Endothelial cell of umbilical vein (primary cell): Measurements from ENCODE around the gene RBMS1. TPM values are rescaled to one million over a fixed set of nuclear protein-coding genes. Genes with fewer than 3 reads are reported as not detected.

Experiments used
- BruUV-seq: library from RNA; stranded (reverse); fragments of 400-500 nt; replicated peaks from 2 replicates; lab custom pipeline; 2021; lab: Mats Ljungman, UMichigan
- CTCF ChIA-PET: fragments of 300-600, 350-600 bp; sonication (Branson Sonifier 250); formaldehyde crosslinking; loops from one replicate; lab custom pipeline; 2021; ENCODE audit warnings: antibody characterized with exemption, inconsistent platforms; lab: Charles Lee
- POLR2A ChIA-PET: fragments of 300-600, 350-600 bp; sonication (Branson Sonifier 250); formaldehyde crosslinking; loops from one replicate; lab custom pipeline; 2021; ENCODE audit warnings: antibody characterized with exemption, inconsistent platforms; lab: Charles Lee
- DNase-seq: peaks from one replicate; pipeline ENCODE4 v3.0.0-alpha.2; 2011; ENCODE audit warnings: low read depth, low spot score
- FAIRE-seq: peaks from 2 replicates; lab custom pipeline; 2011; peaks lifted over from hg19 to GRCh38; lab: Jason Lieb, UNC
- H2AFZ ChIP-seq: 2 replicates; pipeline ENCODE4 v1.6.0; 2012; ENCODE audit warnings: low read depth, low read length, control low read depth, inconsistent platforms
- H3K27ac ChIP-seq: 2 replicates; pipeline ENCODE4 v1.5.1; 2011; ENCODE audit warnings: low read depth, mild to moderate bottlenecking, control low read depth, low read length, moderate library complexity; ENCODE audit not compliant: insufficient read depth
- H3K27me3 ChIP-seq, 2 experiments: 2 replicates each; pipeline versions ENCODE4 v1.6.0 to v1.6.1; 2011; ENCODE audit warnings: low read length in 2 of 2, mixed read lengths in 1 of 2; ENCODE audit not compliant: control insufficient read depth in 2 of 2, insufficient read depth in 2 of 2
- H3K36me3 ChIP-seq, 2 experiments: 2 replicates in 1 of 2; 3 replicates in 1 of 2; pipeline ENCODE4 v1.5.1; 2011; ENCODE audit warnings: low read length in 2 of 2, mild to moderate bottlenecking in 1 of 2, moderate library complexity in 1 of 2; ENCODE audit not compliant: control insufficient read depth in 2 of 2, insufficient read depth in 2 of 2; ENCODE audit errors: extremely low read depth in 1 of 2
- H3K4me1 ChIP-seq: 3 replicates; pipeline ENCODE4 v1.5.1; 2011; ENCODE audit warnings: mild to moderate bottlenecking, low read length; ENCODE audit not compliant: control insufficient read depth, insufficient read depth; ENCODE audit errors: extremely low read depth
- H3K4me2 ChIP-seq: 2 replicates; pipeline ENCODE4 v1.6.1; 2011; ENCODE audit warnings: low read length, control low read depth, mixed read lengths; ENCODE audit not compliant: insufficient read depth
- H3K4me3 ChIP-seq, 3 experiments: fragments of 200-600 bp in 1 of 3; sonication (generic), shearing (Covaris generic) in 1 of 3; replicated peaks in 1 of 3; 2 replicates each; pipeline ENCODE4 v1.5.1; 2011 to 2016; ENCODE audit warnings: control low read depth in 3 of 3, low read length in 3 of 3, mild to moderate bottlenecking in 2 of 3, inconsistent platforms in 1 of 3, low read depth in 1 of 3, moderate library complexity in 1 of 3; ENCODE audit not compliant: insufficient read depth in 1 of 3
- H3K79me2 ChIP-seq: 2 replicates; pipeline ENCODE4 v1.6.0; 2012; ENCODE audit warnings: low read length, inconsistent platforms; ENCODE audit not compliant: control insufficient read depth, insufficient read depth
- H3K9ac ChIP-seq: replicated peaks from 2 replicates; pipeline ENCODE3; 2011; ENCODE audit warnings: low read length, control low read depth; ENCODE audit not compliant: insufficient read depth; ENCODE audit errors: extremely low read depth
- H3K9me1 ChIP-seq: replicated peaks from 3 replicates; pipeline ENCODE4 v1.6.0; 2011; ENCODE audit warnings: mild to moderate bottlenecking, low read length; ENCODE audit not compliant: control insufficient read depth, insufficient read depth; ENCODE audit errors: extremely low read depth
- H3K9me3 ChIP-seq: replicated peaks from 2 replicates; pipeline ENCODE4 v1.5.1; 2012; ENCODE audit warnings: low read length, inconsistent platforms; ENCODE audit not compliant: control insufficient read depth, insufficient read depth
- H4K20me1 ChIP-seq: replicated peaks from 2 replicates; pipeline ENCODE3; 2011; ENCODE audit warnings: mild to moderate bottlenecking, low read length; ENCODE audit not compliant: control insufficient read depth, insufficient read depth; ENCODE audit errors: extremely low read depth
- EZH2 ChIP-seq: IDR thresholded peaks from 2 replicates; pipeline ENCODE4 v1.6.1; 2012; ENCODE audit warnings: borderline replicate concordance, low read depth, mild to moderate bottlenecking, moderate library complexity, low read length, inconsistent platforms; ENCODE audit not compliant: severe bottlenecking
- FOS ChIP-seq: IDR thresholded peaks from 2 replicates; pipeline ENCODE4 v1.6.1; 2011; ENCODE audit warnings: mild to moderate bottlenecking, low read length, moderate library complexity, borderline replicate concordance; ENCODE audit not compliant: insufficient read depth
- GATA2 ChIP-seq: IDR thresholded peaks from 2 replicates; pipeline ENCODE4 v1.7.0; 2011; ENCODE audit warnings: low read depth, mild to moderate bottlenecking, moderate library complexity, mixed read lengths, low read length; ENCODE audit not compliant: insufficient read length, insufficient read depth
- JUN ChIP-seq: IDR thresholded peaks from 2 replicates; pipeline ENCODE4 v1.6.1; 2011; ENCODE audit warnings: borderline replicate concordance, low read depth; ENCODE audit not compliant: insufficient read length, insufficient read depth
- MYC ChIP-seq: IDR thresholded peaks from one replicate; pipeline ENCODE4 v1.6.1; 2011; ENCODE audit warnings: mild to moderate bottlenecking, low read depth, low read length
- POLR2A ChIP-seq: IDR thresholded peaks from 2 replicates; pipeline ENCODE4 v1.6.1; 2012; ENCODE audit warnings: low read depth, mild to moderate bottlenecking, control low read depth, low read length
- POLR2AphosphoS5 ChIP-seq: IDR thresholded peaks from 2 replicates; pipeline ENCODE4 v1.6.1; 2012; ENCODE audit warnings: low read depth, mild to moderate bottlenecking, control low read depth, low read length, moderate library complexity; ENCODE audit not compliant: insufficient read depth
- dilution Hi-C: fragments of 300-500 bp; cut with MboI; formaldehyde crosslinking; loops from one replicate; pipeline ENCODE4 v1.15.0; 2019; ENCODE audit warnings: low sequenced_read_pairs; ENCODE audit not compliant: extremely low pct_ligation_motif_present
- intact Hi-C: fragments of 100-400 bp; cut with micrococcal nuclease; formaldehyde crosslinking; loops from one replicate; pipeline ENCODE4 v1.10.0; 2022
- polyA plus RNA-seq, 4 experiments: library from polyadenylated mRNA; depleted of rRNA in 3 of 4; stranded (reverse) in 3 of 4; unstranded in 1 of 4; fragments of >200 nt; gene quantifications; 2 replicates each; pipeline versions ENCODE4 v1.2.1 to v1.2.3, GENCODE V29; 2011 to 2012; ENCODE audit warnings: missing spikeins in 1 of 4
- total RNA-seq: library from RNA; stranded (reverse); gene quantifications from 2 replicates; pipeline ENCODE4 v1.2.3, GENCODE V29; 2021
- TF ChIP-seq, protein P1 (sequence below): IDR thresholded peaks from 2 replicates; pipeline ENCODE4 v1.6.1; 2011; ENCODE audit not compliant: insufficient read depth, insufficient read length
- TF ChIP-seq, protein P2 (sequence below), 2 donors: IDR thresholded peaks; 1 replicate in 1 of 2; 2 replicates in 1 of 2; pipeline ENCODE4 v1.5.1; 2011; ENCODE audit warnings: low read length in 2 of 2, mild to moderate bottlenecking in 2 of 2, moderate library complexity in 2 of 2, control low read depth in 1 of 2, inconsistent platforms in 1 of 2, low read depth in 1 of 2; ENCODE audit not compliant: insufficient read depth in 1 of 2; ENCODE audit errors: extremely low read depth in 1 of 2

RBMS1 gene
- total and polyA plus RNA-seq, 2 donors (not counting 3 experiments of a cell fraction or from before 2014, with no cell fraction given) = 60.0 to 93.3 TPM

DNA sequence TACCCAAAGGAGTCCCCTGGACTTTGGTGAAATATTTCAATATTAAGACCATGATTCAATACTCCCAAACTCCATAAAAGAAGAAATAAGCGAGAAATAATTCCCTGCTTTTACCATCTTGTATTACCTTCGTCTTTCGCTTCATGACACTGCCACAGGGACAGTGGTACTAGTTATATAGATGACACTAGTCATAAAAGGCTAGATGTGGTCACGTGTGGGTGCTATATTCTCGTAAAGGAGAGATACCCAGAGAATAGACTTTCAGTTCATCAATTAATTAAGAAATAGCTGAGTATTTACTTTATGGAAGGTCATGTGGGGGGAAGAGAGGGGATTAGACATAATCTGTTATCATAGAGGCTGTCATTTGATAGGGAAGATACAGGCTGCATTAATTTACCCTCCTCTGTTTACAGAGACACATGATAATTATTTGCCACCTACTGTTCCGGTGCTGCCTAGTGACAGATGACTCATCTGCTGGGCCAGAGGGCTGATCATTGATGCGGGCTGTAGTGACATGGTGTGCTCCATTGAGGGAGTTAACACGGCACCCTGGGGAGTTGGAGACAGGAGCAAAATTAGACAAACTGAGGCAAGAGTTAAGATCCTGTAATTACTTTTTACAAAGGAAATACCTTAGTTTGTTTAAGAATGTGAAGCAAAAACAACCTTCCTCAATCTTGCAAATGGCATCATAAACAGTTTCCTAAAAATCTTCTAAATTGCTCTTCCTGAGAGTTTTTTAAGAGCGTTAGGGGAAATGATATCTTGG, 215.3 kb downstream of the RBMS1 start:
- dilution Hi-C loops = no loop called here
- Histone ChIP-seq H3K9me3 (no peaks in the 10 kb centered on the region), H3K9me1 (no peaks in the 10 kb centered on the region), H3K79me2 (no peaks in the 10 kb centered on the region), H2AFZ (no peak overlapping the region), H3K4me2 (no peak overlapping the region), H3K27me3 (no peaks in the 10 kb centered on the region), H3K27ac (peak overlapping the region; percentile 80), H3K4me1 (peaks cover 44% of the 10 kb centered on the region), H3K9ac (no peak overlapping the region), H3K4me3 (no peak overlapping the region), H3K36me3 (peaks cover 8 to 29% of the 10 kb centered on the region in 2 experiments), H4K20me1 (no peaks in the 10 kb centered on the region)
- FAIRE-seq (peak; percentile 18), DNase-seq (peak; percentile 21)
- ChIA-PET POLR2A (interaction anchor here (1.1 kb wide), 1 partner anchor 11 kb away, joined by 4 read pairs; no protein-coding TSS in a partner anchor), CTCF (interaction anchor here (0.6 to 5.6 kb wide), 19 partner anchors 8 to 786 kb away, joined by 3 to 40 read pairs (median 5); no protein-coding TSS in a partner anchor)
- TF ChIP-seq, protein P1, sequence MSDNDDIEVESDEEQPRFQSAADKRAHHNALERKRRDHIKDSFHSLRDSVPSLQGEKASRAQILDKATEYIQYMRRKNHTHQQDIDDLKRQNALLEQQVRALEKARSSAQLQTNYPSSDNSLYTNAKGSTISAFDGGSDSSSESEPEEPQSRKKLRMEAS = no peak
- TF ChIP-seq POLR2A (peak; percentile 13), FOS (peak; percentile 22), EZH2 (no peak)
- no TSS peak for BruUV-seq
- intact Hi-C loops = loop anchor here (2.0 to 10.0 kb wide), 5 partner anchors 129 to 797 kb away; partner anchors contain the start of gene RBMS1

DNA sequence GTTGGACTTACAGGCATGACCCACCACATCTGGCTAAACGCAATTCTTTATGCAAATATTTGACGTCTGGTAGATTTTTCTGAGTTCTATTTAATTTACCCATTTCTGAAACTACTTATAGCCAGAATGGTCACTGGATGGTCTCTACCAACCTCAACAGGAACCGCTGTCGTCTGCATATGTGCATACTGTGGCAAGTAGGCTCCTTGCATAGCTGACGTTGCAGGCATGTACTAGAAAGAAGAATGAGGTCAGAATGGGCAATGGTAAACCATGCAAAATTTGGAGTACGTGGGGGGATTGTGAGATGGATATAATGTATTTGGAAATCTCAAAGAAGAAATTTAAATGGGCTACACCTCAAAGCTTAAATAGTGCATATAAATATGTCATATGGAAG, 216.5 kb downstream of the RBMS1 start:
- no peak for FAIRE-seq
- H3K9me3 ChIP-seq = no peaks in the 10 kb centered on the region
- H3K9ac ChIP-seq = no peak overlapping the region
- H3K4me2 ChIP-seq = no peak overlapping the region
- H3K27ac ChIP-seq = no peak overlapping the region
- H3K9me1 ChIP-seq = no peaks in the 10 kb centered on the region
- intact Hi-C loops = loop anchor here (5.0 to 10.0 kb wide), 4 partner anchors 130 to 798 kb away; partner anchors contain the start of gene RBMS1
- H3K4me1 ChIP-seq = peaks cover 38% of the 10 kb centered on the region
- dilution Hi-C loops = no loop called here
- no peaks in the 10 kb centered on the region for H3K27me3 ChIP-seq
- H3K36me3 ChIP-seq = peaks cover 9 to 31% of the 10 kb centered on the region in 2 experiments
- no peaks in the 10 kb centered on the region for H4K20me1 ChIP-seq
- H3K79me2 ChIP-seq = no peaks in the 10 kb centered on the region
- no peak overlapping the region for H2AFZ ChIP-seq
- TF ChIP-seq, protein P1 = no peak
- no peak for TF ChIP-seq MYC
- TF ChIP-seq POLR2AphosphoS5 = no peak
- no peak for TF ChIP-seq POLR2A
- TF ChIP-seq FOS = no peak
- TF ChIP-seq, protein P2, sequence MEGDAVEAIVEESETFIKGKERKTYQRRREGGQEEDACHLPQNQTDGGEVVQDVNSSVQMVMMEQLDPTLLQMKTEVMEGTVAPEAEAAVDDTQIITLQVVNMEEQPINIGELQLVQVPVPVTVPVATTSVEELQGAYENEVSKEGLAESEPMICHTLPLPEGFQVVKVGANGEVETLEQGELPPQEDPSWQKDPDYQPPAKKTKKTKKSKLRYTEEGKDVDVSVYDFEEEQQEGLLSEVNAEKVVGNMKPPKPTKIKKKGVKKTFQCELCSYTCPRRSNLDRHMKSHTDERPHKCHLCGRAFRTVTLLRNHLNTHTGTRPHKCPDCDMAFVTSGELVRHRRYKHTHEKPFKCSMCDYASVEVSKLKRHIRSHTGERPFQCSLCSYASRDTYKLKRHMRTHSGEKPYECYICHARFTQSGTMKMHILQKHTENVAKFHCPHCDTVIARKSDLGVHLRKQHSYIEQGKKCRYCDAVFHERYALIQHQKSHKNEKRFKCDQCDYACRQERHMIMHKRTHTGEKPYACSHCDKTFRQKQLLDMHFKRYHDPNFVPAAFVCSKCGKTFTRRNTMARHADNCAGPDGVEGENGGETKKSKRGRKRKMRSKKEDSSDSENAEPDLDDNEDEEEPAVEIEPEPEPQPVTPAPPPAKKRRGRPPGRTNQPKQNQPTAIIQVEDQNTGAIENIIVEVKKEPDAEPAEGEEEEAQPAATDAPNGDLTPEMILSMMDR (IDR thresholded peaks at IDR 0.05; ENCODE audit: extremely low read depth in 1 of 2, insufficient read depth in 1 of 2, low read depth in 1 of 2, low read length in 2 of 2) = no peak
- TF ChIP-seq JUN = no peak
- no peak for TF ChIP-seq GATA2
- no peak for TF ChIP-seq EZH2
- ChIA-PET POLR2A (no interaction called here), CTCF (interaction anchor here (1.2 to 5.6 kb wide), 3 partner anchors 13 to 693 kb away, joined by 3 to 40 read pairs (median 16); no protein-coding TSS in a partner anchor)
- DNase-seq = no peak
- BruUV-seq = no TSS peak
- no peak overlapping the region for H3K4me3 ChIP-seq
